ENCODE results near the gene PCNT. TPM values are rescaled to one million over a fixed set of nuclear protein-coding genes. Genes with fewer than 3 reads are reported as not detected.

PCNT gene
- total RNA-seq, 4 donors from 2014 or later, result 30.3 to 44.0 (median 33.3) TPM

Other genes starting within 250 kb of the PCNT start
- 100 to 1,000 TPM; 137 to 543 (median 164) TPM for gene COL6A2, start 226.0 kb upstream of the PCNT start, total RNA-seq
- gene FTCD, start 168.6 kb upstream of the PCNT start, total RNA-seq, result under 1 TPM in 1 of 4 donors, not detected in 3; 0.29 TPM
- 1 to 10 TPM; 2.1 to 7.5 (median 4.0) TPM for gene SPATC1L, start 139.7 kb upstream of the PCNT start, total RNA-seq
- 100 to 1,000 TPM in 1 of 4 donors, 10 to 100 TPM in 3; 60.8 to 165 (median 81.7) TPM for gene LSS, start 95.4 kb upstream of the PCNT start, total RNA-seq
- 10 to 100 TPM; 45.5 to 71.4 (median 57.7) TPM for gene MCM3AP, start 38.5 kb upstream of the PCNT start, total RNA-seq
- gene YBEY, start 37.8 kb upstream of the PCNT start, total RNA-seq, result 10 to 100 TPM in 3 of 4 donors, 1 to 10 TPM in 1; 7.4 to 21.7 (median 17.0) TPM
- gene C21orf58, start 286 bp upstream of the PCNT start, total RNA-seq, result 1 to 10 TPM; 2.2 to 4.8 (median 2.3) TPM
- 10 to 100 TPM; 37.3 to 77.8 (median 38.5) TPM for gene DIP2A, start 134.7 kb downstream of the PCNT start, total RNA-seq

Measured in lower leg skin (tissue), 4 donors.